ENCODE results near the gene GLDC.
A peak's percentile ranks its signal among the peaks of the same experiment; 100 is the strongest.
"Not testable (repeated sequence)": the region's sequence is repeated elsewhere in the genome, so short reads cannot be mapped to it uniquely, and the experiment has no call there.

Gene GLDC

GRCh38 chr9:6645355-6646292 lies at the start of gene GLDC:
GLDC (minus strand) TSS chr9:6645729; CDS start chr9:6645499, 230 bp downstream.
- peak; percentile 35 for DNase-seq

DNA sequence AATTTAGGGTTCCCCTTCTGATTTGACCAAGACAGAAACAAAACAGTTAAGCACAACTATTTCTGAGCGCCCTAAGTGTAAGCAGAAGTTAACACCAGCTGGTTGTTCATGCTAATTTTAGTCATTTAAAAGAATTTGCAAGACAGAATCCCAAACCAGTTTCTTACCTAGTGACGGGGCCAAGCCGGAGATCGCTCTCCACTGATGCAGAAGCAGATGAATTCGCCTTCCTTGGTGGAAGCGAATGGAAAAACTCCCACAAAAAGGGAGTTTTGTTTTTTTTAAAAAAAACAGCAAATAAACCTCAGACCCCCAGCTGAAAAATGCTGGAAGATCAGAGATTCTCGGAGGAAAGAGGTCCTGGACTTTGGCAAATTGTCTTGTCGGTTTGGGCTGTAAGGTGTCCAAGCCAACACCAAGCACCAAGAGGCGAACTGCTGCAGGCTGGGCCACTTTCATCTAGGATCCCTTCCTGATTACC lies 47.4 kb upstream of the GLDC start:
- no peak for DNase-seq

DNA sequence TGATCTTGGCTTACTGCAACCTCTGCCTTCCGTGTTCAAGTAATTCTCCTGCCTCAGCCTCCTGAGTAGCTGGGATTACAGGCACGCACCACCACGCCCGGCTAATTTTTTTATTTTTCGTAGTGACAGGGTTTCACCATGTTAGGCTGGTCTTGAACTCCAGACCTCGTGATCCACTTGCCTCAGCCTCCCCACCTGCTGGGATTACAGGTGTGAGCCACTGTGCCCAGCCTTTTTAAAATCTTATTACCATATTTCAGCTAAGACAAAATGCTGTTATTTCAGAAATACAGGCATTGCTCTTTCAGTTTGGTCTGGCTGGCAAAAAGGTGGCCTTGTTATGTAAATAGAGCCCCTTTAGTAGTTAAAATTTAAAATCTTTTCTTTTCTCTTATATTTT lies 46.9 kb upstream of the GLDC start:
- DNase-seq = no peak

- not testable (repeated sequence) for DNase-seq
Observed at GRCh38 chr9:6690675-6691070, 45.1 kb upstream of the GLDC start.

- no peak for DNase-seq
Observed at GRCh38 chr9:6689893-6690674, 44.6 kb upstream of the GLDC start.

DNA sequence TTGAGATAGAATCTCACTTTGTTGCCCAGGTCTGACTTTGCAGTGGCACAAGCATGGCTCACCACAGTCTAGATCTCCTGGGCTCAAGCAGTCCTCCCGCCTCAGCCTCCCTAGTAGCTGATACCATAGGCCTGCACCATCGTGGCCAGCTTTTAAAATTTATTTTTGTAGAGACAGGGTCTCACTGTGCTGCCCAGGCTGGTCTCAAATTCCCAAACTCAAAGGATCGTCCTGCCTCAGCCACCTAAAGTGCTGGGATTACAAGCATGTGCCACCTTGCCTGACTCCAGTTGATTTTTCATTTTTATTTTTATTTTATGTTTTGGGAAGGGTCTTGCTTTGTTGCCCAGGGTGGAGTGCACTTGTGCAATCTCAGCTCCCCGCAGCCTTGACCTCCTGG lies 41.7 kb upstream of the GLDC start:
- DNase-seq = no peak

DNA sequence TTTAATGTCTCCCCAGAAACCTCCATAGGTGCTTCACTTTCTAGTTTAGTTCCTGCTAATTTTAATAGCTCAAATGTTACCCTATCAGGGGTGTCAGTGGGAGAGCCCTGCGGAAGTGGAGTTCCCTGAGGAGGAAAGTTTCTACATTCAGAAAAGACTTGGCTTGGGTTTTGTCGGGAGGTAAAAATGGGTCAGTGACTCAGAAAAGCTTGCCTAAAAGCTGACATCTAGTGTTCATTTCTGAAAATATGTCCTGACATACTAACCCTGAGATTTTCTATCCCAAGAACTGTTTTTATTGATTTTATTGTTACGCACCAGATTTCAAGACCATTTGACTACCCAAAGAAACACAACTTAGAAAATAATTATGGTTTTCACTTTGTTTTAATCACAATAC lies 40.9 kb upstream of the GLDC start:
- DNase-seq = no peak

DNA sequence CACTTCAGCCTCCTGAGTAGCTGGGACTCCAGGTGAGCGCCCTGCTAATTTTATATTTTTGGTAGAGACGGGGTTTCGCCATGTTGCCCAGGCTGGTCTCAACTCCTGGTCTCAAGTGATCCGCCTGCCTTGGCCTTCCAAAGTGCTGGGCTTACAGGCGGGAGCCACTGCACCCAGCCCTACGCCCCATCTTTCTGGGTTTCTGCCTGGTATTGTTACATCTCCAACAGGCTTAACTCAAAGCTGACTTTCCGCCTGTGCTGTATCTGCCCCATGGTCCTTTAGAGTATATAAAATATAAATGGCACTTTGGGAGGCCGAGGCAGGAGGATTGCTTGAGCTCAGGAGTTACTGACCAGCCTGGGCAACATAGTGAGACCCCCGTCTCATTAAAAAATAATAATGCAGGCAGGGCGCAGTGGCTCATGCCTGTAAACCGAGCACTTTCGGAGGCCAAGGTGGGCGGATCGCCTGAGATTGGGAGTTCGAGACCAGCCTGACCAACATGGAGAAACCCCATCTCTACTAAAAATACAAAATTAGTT lies 36.5 kb upstream of the GLDC start:
- DNase-seq = peak; percentile 8

- peak; percentile 95 for DNase-seq
Observed at GRCh38 chr9:6681147-6681956, 35.8 kb upstream of the GLDC start.

DNA sequence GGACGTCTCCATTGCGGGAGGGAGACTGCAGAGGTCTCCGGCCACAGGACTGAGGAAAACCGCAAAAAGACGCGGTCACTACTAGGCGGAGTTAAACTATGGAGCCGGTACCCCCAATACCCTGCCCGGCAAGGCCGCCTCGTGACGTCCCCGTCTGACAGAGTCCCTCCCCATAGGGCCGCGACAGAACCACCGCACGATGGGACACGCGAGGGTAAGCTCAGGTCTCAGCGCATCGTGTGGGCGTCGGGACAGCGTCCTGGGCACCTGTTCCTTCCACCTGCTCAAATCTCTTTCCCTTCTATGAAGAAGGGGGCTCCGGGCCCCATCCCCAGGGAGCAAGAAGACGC lies 35.2 kb upstream of the GLDC start:
- DNase-seq = peak; percentile 73

DNA sequence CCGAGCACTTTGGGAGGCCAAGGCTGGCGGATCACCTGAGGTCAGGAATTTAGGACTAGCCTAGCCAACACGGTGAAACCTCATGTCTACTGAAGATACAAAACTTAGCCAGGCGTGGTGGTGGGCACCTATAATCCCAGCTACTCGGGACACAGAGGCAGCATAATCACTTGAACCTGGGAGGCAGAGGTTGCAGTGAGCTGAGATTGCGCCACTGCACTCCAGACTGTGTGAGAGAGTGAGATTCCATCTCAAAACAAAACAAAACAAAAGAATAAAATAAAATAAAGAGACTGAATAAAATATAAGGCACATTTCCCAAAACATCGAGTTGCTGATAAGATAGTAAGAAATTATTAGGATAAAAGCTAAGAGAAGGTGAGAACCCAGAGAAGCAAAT lies 32.3 kb upstream of the GLDC start:
- DNase-seq = no peak

- DNase-seq = no peak
Observed at GRCh38 chr9:6676254-6676921, 30.9 kb upstream of the GLDC start.

DNA sequence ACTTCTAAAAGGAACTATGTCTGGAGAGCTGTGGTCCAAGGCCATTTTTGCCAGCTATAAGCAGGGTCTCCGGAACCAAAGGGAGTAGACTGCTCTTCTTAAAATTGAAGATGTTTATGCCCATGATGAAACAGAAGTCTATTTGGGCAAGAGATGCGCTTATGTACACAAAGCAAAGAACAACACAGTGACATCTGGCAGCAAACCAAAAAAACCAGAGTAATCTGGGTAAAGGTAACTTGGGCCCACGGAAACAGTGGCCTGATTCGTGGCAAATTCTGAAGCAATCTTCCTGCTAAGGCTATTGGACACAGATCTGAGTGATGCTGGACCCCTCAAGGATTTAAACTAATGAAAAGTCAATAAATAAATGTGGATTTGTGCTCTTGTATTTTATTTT lies 29.7 kb upstream of the GLDC start:
- DNase-seq = no peak

GRCh38 chr9:6673326-6674025 lies 27.9 kb upstream of the GLDC start:
- DNase-seq = no peak

GRCh38 chr9:6672118-6672517 lies 26.6 kb upstream of the GLDC start:
- no peak for DNase-seq

- no peak for DNase-seq
Observed at GRCh38 chr9:6671416-6671815, 25.9 kb upstream of the GLDC start.

DNA sequence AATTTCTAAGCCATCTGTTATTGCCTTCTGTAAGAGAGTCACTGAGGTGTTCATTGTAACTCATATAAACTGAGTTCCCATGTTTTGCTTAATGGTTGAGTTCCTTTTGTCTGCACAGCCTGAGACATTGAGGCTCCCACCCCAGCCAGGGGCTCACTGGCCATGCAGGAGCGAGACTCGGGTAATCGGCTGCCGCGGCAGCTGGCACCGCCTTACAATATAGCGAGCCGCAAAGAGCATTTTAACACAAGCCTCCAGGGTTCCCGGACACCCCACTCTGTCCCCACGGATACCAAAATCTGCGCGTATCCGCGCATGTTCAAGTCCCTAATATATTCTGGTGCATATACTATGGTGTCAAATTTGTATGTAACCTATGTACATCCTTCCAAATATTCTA lies 24.4 kb upstream of the GLDC start:
- no peak for DNase-seq

DNA sequence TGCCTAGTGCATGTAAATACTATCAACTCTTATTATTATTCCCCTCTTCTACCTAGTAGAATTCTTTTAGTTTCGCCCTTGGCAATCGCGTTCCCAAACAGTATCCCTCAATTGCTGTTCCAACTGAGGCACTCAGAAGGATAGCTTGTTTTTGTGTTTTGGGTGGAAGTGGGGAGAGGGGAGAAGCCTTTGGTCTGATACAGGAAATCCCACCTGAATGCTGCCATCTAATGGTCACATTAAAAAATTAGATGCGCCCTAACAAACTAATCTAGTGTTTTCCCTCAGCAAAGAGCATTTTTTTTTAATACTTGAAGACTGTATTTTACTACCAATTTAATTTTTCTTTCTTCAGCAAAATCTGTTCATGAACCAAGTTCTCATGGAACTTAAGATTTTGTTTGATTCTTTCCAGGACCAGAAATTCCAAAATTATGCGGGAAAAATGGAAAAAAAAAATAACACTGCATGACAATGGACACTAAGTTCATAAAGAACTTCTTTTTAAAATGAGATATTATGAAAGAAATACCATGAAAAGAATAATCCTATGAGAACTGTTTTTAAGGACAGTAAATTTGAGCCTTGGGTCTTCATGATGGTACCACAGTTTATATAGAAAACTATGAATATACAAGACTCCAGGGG lies 22.2 kb upstream of the GLDC start:
- no peak for DNase-seq

GRCh38 chr9:6667080-6667479 lies 21.6 kb upstream of the GLDC start:
- no peak for DNase-seq

- no peak for DNase-seq
Observed at GRCh38 chr9:6665628-6666027, 20.1 kb upstream of the GLDC start.

GRCh38 chr9:6664204-6664680 lies 18.7 kb upstream of the GLDC start:
- DNase-seq = no peak

Measured in stimulated activated CD4-positive, alpha-beta T cell treated with anti-CD3 and anti-CD28 coated beads, Interleukin-4, amount 100 ng/mL, for 24 hours (primary cell).